Caki2 (cell line): ENCODE results near the gene MBOAT7. TPM values are rescaled to one million over a fixed set of nuclear protein-coding genes. Genes with fewer than 3 reads are reported as not detected.
"Not testable (repeated sequence)": the region's sequence is repeated elsewhere in the genome, so short reads cannot be mapped to it uniquely, and the experiment has no call there.

Experiments used
- DNase-seq: peaks from one replicate; pipeline ENCODE4 v3.0.0-alpha.2; 2015; ENCODE audit warnings: low read depth
- in situ Hi-C: cut with HindIII; loops from 2 replicates; pipeline ENCODE4 v1.10.0; 2016; ENCODE audit warnings: low sequenced_read_pairs, low pct_unique_long_range_greater_than_20kb, mixed read lengths
- total RNA-seq: library from RNA; depleted of rRNA; stranded (reverse); fragments of >200 nt; shearing (Covaris generic); gene quantifications from 2 replicates; pipeline ENCODE4 v1.2.3, GENCODE V29; 2014; ENCODE audit warnings: low replicate concordance

The MBOAT7 gene
- total RNA-seq, 1 experiment from 2014 or later: 108 TPM

DNA sequence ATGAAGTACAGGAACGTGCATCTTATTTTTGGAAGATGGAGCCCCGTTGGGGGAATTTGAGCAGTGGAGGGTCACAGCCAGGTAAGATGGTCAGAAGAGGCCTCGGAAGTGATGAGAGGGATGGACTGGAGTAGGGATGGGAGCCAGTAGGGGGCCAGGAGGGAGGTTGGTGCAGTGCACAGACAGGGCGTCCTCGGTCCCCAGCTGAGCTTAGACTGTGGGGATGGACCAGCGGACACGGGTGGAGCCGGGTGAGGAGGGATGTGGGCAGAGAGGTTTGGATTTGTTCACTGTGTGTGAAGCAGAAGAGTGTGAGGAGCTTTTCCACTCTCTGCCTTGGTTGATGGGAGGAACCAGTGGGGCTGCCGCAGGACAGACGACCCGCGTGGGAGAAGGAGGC lies 21.9 kb upstream of the MBOAT7 start:
- in situ Hi-C loops: no loop called here
- no peak for DNase-seq

DNA sequence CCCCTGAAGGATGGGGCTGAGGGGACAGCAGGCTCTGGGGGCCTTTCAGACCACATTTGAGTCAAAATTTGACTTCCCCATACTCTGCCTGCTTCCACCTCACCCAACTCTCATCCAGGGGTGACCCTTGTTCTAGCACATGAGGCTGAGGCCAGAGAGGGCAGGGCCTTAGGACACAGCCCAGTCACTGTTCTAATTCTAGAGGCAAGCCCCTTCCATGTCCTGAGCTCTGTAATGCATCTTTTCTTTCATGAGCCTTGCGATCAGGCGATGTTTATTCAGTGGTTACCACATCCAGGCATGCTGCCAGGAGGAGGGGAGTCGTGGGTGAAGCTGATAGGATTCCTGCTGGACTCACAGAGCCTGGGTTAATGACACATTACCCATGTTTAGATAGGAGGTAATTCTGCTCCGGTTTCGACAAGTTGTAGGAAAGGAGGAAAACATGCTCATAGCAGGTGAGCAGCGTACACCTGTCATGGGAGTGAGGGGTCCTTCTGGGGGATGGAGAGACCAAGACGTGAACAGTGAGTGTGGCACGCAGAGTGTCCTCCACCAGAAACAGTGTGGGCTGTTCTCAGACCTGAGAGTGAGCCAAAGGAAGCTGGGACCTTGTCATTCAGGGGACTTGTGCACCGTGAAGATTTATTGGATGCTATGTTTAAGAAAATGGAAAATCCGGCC lies 20.6 kb upstream of the MBOAT7 start:
- DNase-seq: peak; percentile 99
- in situ Hi-C loops: no loop called here

DNA sequence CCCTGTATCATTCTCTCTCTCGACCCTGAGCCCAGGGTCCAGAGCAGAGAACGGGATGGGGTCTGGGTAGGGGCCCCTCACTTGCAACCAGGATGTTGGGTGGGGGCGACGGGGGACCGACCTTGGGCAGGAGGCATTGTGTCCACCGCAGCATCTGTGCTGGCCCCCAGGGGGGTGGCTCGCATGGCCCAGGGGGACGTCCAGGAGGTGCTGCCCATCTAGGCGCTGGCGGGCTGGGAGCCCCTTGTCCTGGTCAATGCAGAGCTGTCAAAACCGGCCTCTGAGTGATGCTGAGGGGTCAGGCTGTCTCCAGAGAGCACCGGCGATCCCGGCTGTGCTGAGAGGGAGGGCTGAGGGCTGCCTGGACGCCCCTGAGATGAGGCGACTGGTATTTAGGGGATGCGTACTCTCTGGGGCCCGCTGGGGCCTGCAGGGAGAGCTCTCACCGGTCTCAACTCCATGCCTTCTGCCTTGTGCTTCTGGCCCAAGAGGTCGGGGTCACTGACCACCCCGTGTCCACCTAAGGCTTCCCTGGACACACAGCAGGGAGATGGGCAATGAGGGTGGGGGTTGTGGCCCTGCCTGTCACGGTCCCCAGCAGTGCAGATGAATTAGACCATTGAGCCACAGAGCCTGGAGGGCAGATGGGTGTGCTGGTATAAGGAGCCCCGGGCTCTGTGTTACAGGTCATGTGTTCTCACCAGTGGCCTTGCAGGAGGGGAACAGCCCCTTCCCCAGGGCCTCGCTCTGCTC lies 19.9 kb upstream of the MBOAT7 start:
- in situ Hi-C loops: no loop called here
- DNase-seq: peak; percentile 36

DNA sequence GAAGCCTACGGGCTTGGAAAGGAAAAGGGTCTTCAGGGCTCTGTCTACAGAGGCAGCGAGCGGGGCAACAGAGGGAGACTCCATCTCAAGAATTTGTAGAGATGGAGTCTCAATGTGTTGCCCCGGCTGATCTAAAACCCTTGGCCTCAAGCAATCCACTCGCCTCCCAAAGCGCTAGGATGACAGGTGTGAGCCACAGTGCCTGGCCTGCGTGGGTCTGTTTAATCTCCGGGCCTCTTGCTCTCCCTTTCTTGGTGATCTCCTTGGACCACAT lies 19.3 kb upstream of the MBOAT7 start:
- peak; percentile 44 for DNase-seq
- in situ Hi-C loops: no loop called here

DNA sequence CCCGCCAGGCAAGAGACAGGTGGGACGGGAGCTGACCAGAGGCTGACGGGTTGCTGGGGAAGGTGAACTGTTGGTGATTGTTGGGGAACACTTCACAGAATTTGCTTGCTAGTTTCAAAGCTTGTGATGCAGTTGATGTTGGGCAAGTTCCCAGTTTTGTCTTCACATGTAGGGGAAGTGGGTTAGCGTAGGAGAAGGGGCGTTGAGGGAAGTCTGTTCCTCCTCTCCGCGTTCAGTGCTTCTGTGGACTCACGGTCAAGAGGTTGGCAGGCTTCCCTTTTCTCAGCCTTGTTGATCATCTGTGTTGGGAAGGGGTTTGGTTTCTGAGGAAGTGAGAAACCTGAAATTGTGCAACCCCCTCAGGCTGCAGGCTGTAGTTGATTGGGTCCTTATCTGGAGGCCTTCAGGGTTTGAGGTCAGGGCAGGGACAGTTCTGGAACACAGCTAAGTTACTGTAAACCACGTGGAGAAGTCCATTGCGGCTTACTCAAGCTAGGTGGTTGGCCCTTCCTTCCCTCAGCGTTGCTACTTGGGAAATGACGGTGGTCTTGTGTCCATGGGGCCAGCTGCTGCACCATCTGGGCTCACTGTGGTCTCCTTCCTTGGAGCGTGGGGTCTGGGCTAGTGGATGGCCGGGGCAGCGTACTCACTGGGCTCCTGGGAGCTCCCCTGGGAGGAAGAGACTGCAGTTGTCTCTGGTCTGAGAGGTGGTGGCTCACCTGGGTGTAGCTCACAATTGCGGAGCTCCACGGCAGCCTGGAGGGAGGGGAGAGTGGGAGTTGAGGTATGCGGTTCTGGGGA lies 18.8 kb upstream of the MBOAT7 start:
- in situ Hi-C loops: no loop called here
- peak; percentile 50 for DNase-seq

DNA sequence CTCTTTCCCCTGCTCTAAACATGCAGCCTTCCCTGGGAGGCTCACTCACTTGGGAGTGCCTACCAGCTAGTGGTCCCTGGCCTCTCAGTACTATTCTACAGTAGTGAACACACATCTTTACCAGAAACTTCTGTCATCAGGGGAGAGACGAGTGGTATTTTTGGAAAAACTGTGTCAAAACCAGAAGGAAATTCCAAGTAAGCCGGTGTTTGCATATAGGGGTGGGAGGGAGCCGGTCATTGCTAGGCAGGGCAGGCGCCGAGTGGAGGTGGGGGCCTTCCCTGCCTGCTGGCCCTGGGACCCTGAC lies 18.2 kb upstream of the MBOAT7 start:
- in situ Hi-C loops: no loop called here
- DNase-seq: no peak

DNA sequence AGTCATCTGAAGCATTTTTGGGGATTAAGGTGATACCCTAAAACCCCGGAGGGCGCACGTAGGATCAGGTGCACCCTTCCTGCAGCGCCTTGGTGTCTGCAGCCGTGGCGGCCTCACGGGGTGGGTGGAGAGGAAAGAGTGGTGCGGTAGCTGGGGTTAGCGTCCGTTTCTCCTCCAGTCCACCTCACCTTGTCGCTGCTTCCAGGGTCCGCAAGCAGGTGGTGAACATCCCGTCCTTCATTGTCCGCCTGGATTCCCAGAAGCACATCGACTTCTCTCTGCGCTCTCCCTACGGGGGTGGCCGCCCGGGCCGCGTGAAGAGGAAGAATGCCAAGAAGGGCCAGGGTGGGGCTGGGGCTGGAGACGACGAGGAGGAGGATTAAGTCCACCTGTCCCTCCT lies 17.8 kb upstream of the MBOAT7 start:
- in situ Hi-C loops, DNase-seq: not testable (repeated sequence)

DNA sequence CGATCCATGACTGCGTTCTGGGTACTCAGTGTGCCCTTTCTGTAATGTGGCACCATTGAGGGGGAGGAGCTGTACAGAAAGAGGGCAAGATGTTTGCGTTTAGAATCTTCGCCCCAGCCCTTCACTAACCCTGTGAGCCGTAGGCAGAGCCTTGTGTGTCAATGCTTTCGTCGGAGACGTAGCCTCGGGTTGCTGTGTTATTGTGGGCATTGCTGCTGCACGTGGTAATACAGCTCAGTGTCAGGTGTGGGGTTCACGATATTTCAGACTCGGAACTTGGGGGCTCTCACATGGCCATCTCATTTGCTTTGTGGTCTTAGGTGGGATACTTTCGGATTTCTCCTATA lies 17.4 kb upstream of the MBOAT7 start:
- in situ Hi-C loops: no loop called here
- no peak for DNase-seq

DNA sequence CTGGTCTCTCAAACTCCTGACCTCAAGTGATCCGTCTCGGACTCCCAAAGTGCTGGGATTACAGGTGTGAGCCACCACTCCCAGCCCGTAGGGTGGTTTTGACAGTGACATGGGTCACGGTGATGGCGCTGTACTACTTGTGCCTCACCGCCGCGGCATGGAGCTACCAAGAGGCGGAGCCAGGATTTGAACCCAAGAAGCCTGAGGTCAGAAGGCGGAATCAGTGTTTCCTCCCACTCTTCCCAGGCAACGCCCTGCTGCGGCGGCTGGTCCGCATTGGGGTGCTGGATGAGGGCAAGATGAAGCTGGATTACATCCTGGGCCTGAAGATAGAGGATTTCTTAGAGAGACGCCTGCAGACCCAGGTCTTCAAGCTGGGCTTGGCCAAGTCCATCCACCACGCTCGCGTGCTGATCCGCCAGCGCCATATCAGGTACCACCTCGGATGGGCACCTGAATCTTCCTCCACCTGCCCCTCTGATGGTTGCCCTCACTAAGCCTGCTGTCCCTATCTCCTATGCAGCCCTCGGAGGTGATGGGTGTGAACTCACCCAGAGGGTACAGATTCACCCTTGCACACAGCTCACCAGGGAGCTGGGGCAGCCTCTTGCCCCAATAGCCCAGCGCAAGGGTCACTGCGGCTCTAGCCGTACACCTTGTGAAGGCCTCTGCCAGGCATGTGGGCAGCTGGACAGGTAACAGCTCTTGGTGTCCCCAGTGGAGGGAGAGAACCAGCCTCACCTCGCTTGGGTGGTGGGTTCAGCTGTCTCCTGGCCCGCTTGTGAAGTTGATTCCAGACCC lies 16.9 kb upstream of the MBOAT7 start:
- in situ Hi-C loops: no loop called here
- no peak for DNase-seq

DNA sequence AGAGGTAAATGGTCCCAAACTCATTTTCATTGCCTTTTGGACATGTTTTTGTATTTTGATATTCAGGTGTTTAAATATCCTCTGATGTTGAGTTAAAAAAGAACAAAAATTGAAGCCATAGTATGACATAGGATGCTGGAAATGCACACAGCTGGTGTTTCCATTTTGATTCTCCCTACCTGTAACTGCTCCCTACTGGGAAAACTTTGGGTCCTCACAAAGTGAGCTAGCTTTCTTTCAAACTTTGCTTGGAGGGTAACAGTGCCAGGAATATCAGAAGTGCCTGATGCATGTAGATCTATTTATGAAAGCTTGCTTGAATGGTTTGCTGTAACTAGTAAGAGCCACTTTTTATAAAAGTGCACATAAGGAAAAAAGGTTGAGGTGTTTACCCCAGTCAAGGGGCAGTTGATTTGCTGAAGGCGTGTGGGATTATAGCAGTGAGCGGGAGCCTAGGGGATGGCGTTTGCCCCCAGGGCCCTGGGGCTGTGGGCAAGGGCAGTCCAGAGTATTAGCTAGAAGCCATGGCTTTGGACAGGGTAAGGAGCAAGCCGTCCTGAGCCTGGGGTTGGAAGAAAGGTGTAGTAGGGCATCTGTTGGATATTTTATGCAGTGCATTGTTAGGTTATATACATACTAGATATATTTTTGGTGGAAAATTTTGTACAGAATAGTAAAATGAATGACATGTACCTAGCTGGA lies 15.5 kb upstream of the MBOAT7 start:
- in situ Hi-C loops: no loop called here
- no peak for DNase-seq

DNA sequence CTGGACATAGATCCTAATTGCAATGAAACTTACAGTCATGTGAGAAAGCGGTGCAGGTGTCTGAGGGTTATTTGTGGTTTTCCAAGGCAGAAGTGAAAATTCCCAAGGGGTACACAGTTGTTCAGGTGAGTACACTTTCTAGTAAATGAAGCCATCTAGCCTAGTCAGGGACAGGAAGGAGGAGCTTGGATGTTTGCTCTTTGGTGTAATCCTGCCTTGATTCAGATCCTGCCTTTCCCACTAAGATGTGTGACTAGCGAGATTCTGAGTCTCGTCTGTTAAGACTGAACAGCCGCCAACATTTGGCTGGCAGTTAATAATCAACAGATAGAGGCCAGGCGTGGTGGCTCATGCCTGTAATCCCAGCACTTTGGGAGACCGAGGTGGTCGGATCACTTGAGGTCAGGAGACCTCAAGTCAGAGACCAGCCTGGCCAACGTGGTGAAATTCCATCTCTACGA lies 13.8 kb upstream of the MBOAT7 start:
- in situ Hi-C loops: no loop called here
- DNase-seq: peak; percentile 81

DNA sequence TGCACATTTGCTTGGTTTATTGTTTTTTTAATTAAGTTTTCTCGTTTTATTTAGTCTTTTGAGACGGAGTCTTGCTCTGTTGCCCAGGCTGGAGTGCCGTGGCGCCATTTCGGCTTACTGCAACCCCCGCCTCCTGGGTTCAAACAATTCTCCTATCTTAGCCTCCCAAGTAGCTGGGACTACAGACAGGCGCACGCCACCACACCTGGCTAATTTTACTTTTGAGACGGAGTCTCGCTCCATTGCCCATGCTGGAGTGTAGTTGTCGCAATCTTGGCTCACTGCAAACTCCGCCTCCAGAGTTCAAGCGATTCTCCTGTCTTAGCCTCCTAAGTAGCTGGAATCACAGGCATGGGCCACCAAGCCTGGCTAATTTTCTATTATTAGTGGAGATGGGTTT lies 12.6 kb upstream of the MBOAT7 start:
- in situ Hi-C loops: no loop called here
- DNase-seq: peak; percentile 61

DNA sequence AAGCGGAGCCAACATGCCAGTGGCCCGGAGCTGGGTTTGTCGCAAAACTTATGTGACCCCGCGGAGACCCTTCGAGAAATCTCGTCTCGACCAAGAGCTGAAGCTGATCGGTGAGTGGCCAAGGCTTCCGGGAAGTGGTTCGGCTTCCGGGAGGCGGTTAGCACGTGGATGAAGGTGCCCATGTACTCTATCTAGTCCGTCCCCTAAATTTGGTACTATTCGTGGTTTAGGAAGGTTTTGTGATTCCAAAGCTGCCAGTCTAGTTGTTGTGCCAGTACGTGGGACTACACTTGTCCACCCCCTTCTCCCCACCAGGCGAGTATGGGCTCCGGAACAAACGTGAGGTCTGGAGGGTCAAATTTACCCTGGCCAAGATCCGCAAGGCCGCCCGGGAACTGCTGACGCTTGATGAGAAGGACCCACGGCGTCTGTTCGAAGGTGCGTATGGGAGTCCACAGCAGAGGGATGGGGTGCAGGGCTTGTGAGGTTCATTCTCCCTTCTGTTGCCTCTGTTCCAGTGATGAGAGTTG lies 11.9 kb upstream of the MBOAT7 start:
- no peak for DNase-seq
- in situ Hi-C loops: no loop called here

DNA sequence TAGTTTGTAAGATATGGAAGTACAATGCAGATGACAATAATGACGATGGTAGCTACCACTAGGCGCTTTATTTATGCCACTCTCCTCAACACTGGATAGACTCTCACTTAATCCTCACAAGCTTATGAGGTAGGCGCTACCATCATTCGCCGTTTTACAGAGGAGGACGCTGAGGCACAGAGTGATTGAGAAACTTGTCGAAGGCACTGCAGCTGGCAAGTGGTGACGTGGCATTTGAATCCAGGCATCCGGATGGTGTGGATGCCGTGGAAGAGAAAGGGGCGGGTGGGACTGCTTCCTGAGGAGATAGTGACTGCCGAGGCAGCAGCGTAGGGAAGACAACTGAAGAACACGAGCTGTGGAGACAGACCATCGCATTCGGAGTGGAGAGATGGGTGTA lies 10.0 kb upstream of the MBOAT7 start:
- in situ Hi-C loops: no loop called here
- no peak for DNase-seq

DNA sequence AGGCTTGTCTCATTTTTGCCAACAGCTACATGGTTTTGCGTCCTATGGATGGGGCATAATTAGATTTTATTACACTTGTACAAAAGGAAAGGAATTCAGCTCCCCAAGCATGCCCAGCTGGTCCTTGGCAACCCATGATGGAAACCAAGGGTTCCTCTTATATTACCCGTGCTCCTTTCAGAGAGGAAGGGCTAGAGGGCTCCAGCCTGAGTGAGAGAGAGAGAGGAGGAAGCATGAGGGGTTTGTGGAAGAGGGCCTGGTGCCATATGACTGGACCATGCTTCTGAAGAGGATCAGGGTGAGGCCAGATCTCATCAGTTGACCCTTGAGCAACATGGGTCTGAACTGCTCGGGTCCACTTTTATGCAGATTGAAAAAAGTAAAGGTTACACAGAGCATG lies 7.7 kb upstream of the MBOAT7 start:
- in situ Hi-C loops: no loop called here
- no peak for DNase-seq

DNA sequence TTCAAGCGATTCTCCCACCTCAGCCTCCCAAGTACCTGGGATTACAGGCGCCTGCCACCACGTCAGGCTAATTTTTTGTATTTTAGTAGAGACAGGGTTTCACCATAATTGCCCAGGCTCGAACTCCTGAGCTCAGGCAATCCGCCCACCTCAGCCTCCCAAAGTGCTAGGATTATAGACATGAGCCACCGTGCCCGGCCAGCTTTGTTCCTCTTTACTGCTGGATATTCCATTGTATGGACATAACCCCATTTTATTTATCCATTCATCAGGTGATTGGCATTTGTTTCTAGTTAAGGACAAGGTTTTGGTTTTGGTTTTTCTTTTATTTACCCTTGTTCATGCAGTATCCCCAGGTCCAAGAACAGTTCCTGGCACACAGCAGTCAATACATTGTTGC lies 7.2 kb upstream of the MBOAT7 start:
- in situ Hi-C loops: no loop called here
- no peak for DNase-seq

DNA sequence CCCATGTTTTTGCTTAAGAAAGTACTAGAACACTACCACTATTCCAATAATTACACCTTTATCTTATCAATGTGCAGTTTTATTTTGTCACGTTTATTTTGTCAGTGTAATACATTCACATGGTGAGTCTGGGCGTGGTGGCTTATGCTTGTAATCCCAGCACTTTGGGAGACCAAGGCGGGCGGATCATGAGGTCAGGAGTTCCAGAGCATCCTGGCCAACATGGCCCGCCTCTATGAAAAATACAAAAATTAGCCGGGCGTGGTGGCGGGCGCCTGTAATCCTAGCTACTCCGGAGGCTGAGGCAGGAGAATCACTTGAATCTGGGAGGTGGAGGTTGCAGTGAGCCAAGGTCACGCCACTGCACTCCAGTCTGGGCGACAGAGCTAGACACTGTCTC lies 5.1 kb upstream of the MBOAT7 start:
- DNase-seq, in situ Hi-C loops: not testable (repeated sequence)

DNA sequence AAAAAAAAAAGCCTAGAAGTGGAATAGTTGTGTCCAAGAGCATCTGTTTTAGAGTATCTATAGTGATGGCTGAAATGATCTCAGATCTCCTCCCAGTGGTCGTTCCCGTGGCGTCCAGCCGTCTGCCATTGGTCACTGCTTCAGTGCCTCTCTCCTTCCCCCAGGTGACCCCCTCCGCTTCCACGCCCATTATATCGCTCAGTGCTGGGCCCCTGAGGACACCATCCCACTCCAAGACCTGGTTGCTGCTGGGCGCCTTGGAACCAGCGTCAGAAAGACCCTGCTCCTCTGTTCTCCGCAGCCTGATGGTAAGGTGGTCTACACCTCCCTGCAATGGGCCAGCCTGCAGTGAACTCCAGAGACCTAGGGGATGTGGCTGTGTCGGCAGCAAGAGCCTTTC lies 3.6 kb upstream of the MBOAT7 start:
- no peak for DNase-seq
- in situ Hi-C loops: no loop called here
